GM12801 (cell line): ENCODE measurements around the gene CADM1.

ENCODE experiments used
- TF ChIP-seq, protein P1 (sequence below): IDR thresholded peaks from one replicate; pipeline ENCODE4 v1.5.1; 2011; ENCODE audit warnings: control low read depth; ENCODE audit not compliant: insufficient read length; ENCODE audit errors: extremely low read depth

CADM1 gene

DNA sequence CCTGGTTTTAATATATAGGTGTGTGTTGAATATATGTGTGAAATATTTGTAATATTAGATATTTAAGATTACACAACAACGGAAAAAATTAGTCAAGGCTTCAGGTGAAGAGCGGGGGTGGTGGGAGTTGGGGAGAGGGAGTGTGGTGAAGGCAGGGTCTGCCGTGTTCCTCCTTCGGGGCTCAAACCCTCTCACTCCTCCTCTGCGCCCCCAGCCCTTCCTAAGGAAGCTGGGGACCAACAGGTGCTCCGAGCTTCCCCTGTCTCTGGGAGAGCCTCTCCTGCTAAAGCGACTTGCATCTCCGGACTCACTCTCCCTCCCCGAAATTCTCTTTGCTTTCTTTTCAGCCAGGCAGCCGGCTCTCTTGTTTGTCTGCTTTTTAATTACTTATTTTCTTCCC is 960 bp upstream of the CADM1 start:
- TF ChIP-seq, protein P1, sequence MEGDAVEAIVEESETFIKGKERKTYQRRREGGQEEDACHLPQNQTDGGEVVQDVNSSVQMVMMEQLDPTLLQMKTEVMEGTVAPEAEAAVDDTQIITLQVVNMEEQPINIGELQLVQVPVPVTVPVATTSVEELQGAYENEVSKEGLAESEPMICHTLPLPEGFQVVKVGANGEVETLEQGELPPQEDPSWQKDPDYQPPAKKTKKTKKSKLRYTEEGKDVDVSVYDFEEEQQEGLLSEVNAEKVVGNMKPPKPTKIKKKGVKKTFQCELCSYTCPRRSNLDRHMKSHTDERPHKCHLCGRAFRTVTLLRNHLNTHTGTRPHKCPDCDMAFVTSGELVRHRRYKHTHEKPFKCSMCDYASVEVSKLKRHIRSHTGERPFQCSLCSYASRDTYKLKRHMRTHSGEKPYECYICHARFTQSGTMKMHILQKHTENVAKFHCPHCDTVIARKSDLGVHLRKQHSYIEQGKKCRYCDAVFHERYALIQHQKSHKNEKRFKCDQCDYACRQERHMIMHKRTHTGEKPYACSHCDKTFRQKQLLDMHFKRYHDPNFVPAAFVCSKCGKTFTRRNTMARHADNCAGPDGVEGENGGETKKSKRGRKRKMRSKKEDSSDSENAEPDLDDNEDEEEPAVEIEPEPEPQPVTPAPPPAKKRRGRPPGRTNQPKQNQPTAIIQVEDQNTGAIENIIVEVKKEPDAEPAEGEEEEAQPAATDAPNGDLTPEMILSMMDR: no peak

DNA sequence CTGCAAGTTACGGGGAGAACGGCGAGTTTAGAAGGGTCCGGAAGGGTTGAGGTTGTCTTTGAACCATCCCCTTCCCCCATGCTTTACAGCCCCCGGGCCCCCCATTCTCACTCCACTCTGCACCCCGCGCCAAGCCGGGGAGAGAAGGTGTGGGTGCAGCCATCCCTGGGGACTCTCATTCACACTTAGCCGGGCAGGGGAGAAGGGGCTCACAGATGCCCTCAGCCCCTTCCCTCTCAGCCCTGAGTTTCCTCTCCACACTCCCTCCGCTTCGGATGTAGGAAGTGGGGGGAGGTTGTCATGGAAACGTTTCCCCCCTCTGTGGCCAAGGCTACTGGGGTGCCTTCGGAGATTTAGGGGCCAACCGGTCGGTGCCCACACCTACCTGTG is 334 bp downstream of the CADM1 start:
- TF ChIP-seq, protein P1: no peak

DNA sequence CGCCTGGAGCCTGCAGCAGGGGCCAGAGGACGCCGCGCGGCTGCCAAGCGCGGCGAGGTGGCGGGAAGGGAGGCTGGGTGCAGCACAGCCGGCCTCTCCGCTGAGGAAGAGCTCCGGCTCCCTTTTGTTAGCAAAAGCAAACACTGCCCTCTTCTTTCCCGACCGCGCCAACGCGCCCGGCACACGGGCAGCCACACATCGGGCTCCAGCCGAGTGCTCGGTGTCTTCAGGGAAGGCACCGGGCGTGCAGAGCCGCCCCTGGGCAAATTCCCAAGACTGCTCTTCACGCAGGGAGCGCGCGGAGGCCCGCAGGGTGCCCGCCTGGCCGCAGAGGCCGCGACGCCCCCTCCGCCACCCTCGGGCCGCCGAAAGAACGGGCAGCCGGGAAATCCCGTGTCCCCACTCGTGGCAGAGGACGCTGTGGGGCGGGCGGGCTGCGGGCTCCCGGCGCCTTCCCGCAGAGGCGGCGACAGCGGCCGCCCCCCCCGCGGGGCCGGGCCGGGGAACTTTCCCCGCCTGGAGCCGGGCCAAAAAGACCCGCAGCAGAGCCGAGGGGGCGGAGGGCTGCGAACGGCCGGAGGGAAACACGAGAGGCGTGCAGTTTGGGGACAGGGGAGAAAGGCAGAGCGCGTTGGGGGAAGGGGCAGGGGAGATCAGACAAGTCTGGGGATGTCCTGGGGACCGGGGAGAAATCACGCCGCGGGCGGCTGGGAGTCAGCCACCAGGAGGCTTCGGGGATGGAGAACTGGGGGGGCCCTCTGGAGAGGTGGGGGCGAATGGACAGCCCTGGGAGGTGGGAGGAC is 931 bp downstream of the CADM1 start:
- TF ChIP-seq, protein P1: no peak

DNA sequence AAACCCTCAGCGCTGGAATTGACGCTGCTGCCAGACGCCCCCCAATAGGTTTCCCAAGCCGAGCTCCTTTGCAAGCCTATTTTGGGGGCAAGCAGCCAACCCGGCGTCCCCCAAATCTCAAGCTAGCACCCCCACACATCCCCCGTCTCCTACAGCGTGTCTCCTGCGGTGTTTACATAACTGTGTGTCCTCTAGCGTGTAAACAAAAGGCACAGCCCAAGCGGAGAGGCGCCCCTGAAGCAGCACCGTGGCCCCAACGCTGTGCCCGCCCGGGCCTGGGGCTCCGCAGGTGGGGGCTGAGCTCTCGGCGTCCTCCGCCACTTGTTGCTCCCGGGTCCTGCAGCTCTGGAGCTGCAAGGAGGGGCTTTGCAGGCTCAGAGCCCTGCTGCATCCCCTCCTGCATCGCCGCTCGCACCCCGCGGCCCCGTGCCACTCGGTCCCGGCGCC is 1.6 kb downstream of the CADM1 start:
- TF ChIP-seq, protein P1: no peak

DNA sequence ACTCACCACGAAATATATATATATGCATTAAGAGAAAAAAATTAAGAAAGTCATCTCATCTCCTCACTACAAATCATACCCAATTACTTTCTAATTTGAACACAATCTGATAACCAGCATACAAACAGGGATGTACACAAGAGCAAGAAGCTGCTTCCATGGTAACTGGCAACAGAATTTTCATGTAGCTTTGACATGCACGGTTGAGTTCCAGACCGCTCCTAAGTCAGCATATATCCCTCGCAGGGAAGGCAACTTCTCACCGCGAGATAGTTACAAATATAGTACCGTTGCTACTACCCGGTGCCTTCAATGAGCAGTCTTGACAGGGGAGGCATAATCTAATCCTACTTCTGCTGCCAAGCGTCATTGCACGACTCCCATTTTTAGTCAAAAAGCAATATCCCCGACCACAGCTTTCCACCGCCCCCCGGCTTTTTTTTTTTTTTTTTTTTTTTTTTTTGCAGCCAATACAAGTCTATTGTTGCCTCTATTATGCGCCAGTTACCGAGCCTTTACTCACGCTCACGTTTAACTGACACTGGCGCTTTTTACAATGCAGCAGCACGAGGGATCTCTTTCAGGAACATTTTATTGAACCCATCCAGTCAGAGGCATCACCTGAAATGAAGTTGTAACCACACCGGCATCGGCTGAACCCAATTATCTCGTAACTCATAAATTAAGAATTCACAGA is 2.2 kb downstream of the CADM1 start:
- TF ChIP-seq, protein P1: no peak

DNA sequence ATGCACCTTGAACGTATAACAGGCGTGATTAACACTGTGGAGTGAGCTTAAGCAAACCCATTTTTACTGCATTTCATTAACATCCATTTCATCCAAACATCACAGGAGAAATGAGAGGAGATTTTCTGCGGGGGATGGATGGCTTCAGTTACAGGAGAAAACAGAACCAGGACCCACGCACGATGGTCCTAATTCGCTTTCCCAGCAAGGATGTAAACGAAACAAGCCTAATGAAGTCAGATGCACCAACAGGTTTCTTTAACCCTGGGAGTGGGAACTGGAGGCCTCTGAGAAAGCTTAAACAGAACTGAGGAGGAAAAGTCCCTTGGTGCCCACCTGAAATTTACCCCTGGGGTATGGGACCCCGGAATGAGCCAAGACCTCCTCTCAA is 2.7 kb downstream of the CADM1 start:
- TF ChIP-seq, protein P1: no peak

DNA sequence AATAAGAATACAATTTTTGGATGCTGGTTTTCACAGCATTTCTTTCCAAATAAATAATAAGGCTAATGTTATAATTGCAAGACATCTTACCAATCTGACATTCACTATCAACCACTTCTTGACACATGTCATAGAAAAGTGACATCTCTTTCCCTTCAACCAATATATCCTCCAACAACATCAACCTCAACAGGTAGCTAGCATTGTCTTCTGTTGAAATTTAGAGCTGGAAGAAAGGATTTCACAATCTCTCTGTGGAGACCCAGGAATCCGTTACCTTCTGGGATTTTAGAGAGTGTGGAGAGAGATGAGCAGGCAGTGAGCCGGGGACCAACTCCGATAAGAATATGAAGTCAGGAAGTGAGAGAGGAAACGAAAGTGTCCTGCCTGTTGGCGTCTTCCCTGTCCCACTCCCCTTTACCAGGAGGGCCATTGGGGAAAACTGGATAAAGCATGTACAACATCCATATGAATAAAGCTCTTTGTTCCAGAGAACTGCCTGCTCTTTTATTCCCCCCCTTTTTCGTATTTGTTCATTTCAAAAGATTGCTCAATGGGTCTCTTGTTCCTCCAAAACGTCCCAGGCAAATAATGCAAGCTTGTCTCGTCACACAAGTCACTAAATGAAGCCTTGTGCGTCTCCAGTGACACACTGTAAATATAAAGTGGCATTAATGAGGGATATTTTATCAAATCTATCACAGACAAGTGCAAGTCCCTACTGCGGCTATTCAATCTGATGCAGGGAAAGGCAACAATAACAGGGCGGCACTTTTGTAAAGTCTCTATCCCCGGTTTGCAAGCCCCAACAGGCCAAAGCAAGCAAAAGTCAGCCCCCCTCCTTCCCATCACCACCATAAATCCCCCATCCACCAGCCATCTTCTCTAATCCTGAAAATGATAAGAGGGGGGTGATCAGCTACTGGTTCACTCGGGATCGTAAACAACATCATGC is 3.4 kb downstream of the CADM1 start:
- TF ChIP-seq, protein P1: no peak
